Activated T-helper 2 cell treated with anti-CD3 and anti-CD28 coated beads, Interferon-gamma antibody, Interleukin-2, Interleukin-4, amounts not matched to agents 10 μg/mL and 5 μg/mL and 100 μg/mL, durations not matched to agents 14 hours and 24 hours and 36 hours (primary cell): ENCODE data around the gene ZNF775. TPM values are rescaled to one million over a fixed set of nuclear protein-coding genes. Genes with fewer than 3 reads are reported as not detected.

Experiments used
- DNase-seq: peaks from one replicate; pipeline ENCODE4 v3.0.0; 2021; ENCODE audit warnings: low spot score
- H3K27ac Mint-ChIP-seq: one replicate; pipeline ENCODE4 v1.8.0; 2021; ENCODE audit warnings: mixed read lengths
- H3K27me3 Mint-ChIP-seq: one replicate; pipeline ENCODE4 v1.8.0; 2021; ENCODE audit warnings: low read depth, mixed read lengths
- H3K36me3 Mint-ChIP-seq: one replicate; pipeline ENCODE4 v1.8.0; 2021; ENCODE audit warnings: low read depth, mixed read lengths
- H3K4me1 Mint-ChIP-seq: one replicate; pipeline ENCODE4 v1.8.0; 2021; ENCODE audit warnings: low read depth, mixed read lengths
- H3K4me3 Mint-ChIP-seq: one replicate; pipeline ENCODE4 v1.8.0; 2021; ENCODE audit warnings: low read depth, mild to moderate bottlenecking, moderate library complexity, mixed read lengths
- H3K9me3 Mint-ChIP-seq: one replicate; pipeline ENCODE4 v1.8.0; 2021; ENCODE audit warnings: mixed read lengths
- intact Hi-C: fragments of 100-400 bp; cut with micrococcal nuclease; formaldehyde crosslinking; loops from one replicate; pipeline ENCODE4 v1.15.1; 2023
- total RNA-seq: library from RNA; stranded (reverse); gene quantifications from 2 replicates; pipeline ENCODE4 v1.2.3, GENCODE V29; 2022

Gene ZNF775
- total RNA-seq, 1 donor from 2014 or later: 4.5 TPM

GRCh38 chr7:150428671-150429451, 49.7 kb downstream of the ZNF775 start:
- no peak for DNase-seq
- peaks cover 28% of the 10 kb centered on the region for H3K4me1 Mint-ChIP-seq
- H3K36me3 Mint-ChIP-seq: no peaks in the 10 kb centered on the region
- H3K27ac Mint-ChIP-seq: no peak overlapping the region
- no peaks in the 10 kb centered on the region for H3K9me3 Mint-ChIP-seq
- intact Hi-C loops: no loop called here
- H3K27me3 Mint-ChIP-seq: peaks cover 2% of the 10 kb centered on the region
- H3K4me3 Mint-ChIP-seq: no peak overlapping the region

GRCh38 chr7:150429699-150430098, 50.6 kb downstream of the ZNF775 start:
- Mint-ChIP-seq H3K4me1 (peaks cover 32% of the 10 kb centered on the region), H3K27me3 (peaks cover 2% of the 10 kb centered on the region), H3K4me3 (no peak overlapping the region), H3K27ac (no peak overlapping the region), H3K36me3 (no peaks in the 10 kb centered on the region), H3K9me3 (no peaks in the 10 kb centered on the region)
- no peak for DNase-seq
- intact Hi-C loops: no loop called here

- intact Hi-C loops: no loop called here
- Mint-ChIP-seq H3K36me3 (no peaks in the 10 kb centered on the region), H3K9me3 (no peaks in the 10 kb centered on the region), H3K4me3 (no peak overlapping the region), H3K27me3 (peaks cover 2% of the 10 kb centered on the region), H3K27ac (peak overlapping the region; percentile 16), H3K4me1 (peaks cover 37% of the 10 kb centered on the region)
- no peak for DNase-seq
Observed at GRCh38 chr7:150430465-150431085, 51.4 kb downstream of the ZNF775 start.

- Mint-ChIP-seq H3K9me3 (no peaks in the 10 kb centered on the region), H3K36me3 (no peaks in the 10 kb centered on the region), H3K27me3 (peaks cover 2% of the 10 kb centered on the region), H3K4me1 (peaks cover 42% of the 10 kb centered on the region), H3K4me3 (no peak overlapping the region), H3K27ac (no peak overlapping the region)
- intact Hi-C loops: no loop called here
- no peak for DNase-seq
Observed at GRCh38 chr7:150431839-150432658, 52.9 kb downstream of the ZNF775 start.

- H3K9me3 Mint-ChIP-seq: no peaks in the 10 kb centered on the region
- DNase-seq: no peak
- H3K4me1 Mint-ChIP-seq: peaks cover 42% of the 10 kb centered on the region
- no peaks in the 10 kb centered on the region for H3K36me3 Mint-ChIP-seq
- peaks cover 2% of the 10 kb centered on the region for H3K27me3 Mint-ChIP-seq
- intact Hi-C loops: no loop called here
- H3K4me3 Mint-ChIP-seq: peak overlapping the region; percentile 65
- H3K27ac Mint-ChIP-seq: peak overlapping the region; percentile 82
Observed at GRCh38 chr7:150432915-150433892, 54.1 kb downstream of the ZNF775 start.

GRCh38 chr7:150434240-150434639, 55.1 kb downstream of the ZNF775 start:
- H3K4me3 Mint-ChIP-seq: no peak overlapping the region
- intact Hi-C loops: no loop called here

GRCh38 chr7:150435047-150435389, 55.9 kb downstream of the ZNF775 start:
- H3K27ac Mint-ChIP-seq: no peak overlapping the region
- H3K4me3 Mint-ChIP-seq: no peak overlapping the region
- H3K9me3 Mint-ChIP-seq: no peaks in the 10 kb centered on the region
- no peaks in the 10 kb centered on the region for H3K36me3 Mint-ChIP-seq
- H3K4me1 Mint-ChIP-seq: peaks cover 50% of the 10 kb centered on the region
- intact Hi-C loops: no loop called here
- peaks cover 2% of the 10 kb centered on the region for H3K27me3 Mint-ChIP-seq
- no peak for DNase-seq

More at GRCh38 chr7:150434240-150434639, 55.1 kb downstream of the ZNF775 start:
- Mint-ChIP-seq H3K9me3 (no peaks in the 10 kb centered on the region), H3K27ac (no peak overlapping the region), H3K27me3 (peaks cover 2% of the 10 kb centered on the region), H3K36me3 (no peaks in the 10 kb centered on the region), H3K4me1 (peaks cover 47% of the 10 kb centered on the region)
- DNase-seq: no peak

GRCh38 chr7:150435390-150436073, 56.4 kb downstream of the ZNF775 start:
- Mint-ChIP-seq H3K36me3 (no peaks in the 10 kb centered on the region), H3K27me3 (peaks cover 2% of the 10 kb centered on the region), H3K4me3 (no peak overlapping the region), H3K9me3 (no peaks in the 10 kb centered on the region), H3K4me1 (peaks cover 54% of the 10 kb centered on the region), H3K27ac (no peak overlapping the region)
- DNase-seq: no peak
- intact Hi-C loops: no loop called here

- H3K36me3 Mint-ChIP-seq: peaks cover 13% of the 10 kb centered on the region
- no peaks in the 10 kb centered on the region for H3K27me3 Mint-ChIP-seq
- peaks cover 32% of the 10 kb centered on the region for H3K4me1 Mint-ChIP-seq
- peak overlapping the region; percentile 23 for H3K27ac Mint-ChIP-seq
- intact Hi-C loops: loop anchor here (1.0 kb wide), 1 partner anchor 10 kb away; the partner anchor contains the start of gene GIMAP8
- peaks cover 14% of the 10 kb centered on the region for H3K9me3 Mint-ChIP-seq
- H3K4me3 Mint-ChIP-seq: no peak overlapping the region
- DNase-seq: no peak
Observed at GRCh38 chr7:150439967-150440366, 60.8 kb downstream of the ZNF775 start.

GRCh38 chr7:150441524-150441923, 62.4 kb downstream of the ZNF775 start:
- Mint-ChIP-seq H3K4me3 (no peak overlapping the region), H3K27me3 (no peaks in the 10 kb centered on the region), H3K4me1 (peaks cover 26% of the 10 kb centered on the region), H3K36me3 (peaks cover 13% of the 10 kb centered on the region), H3K9me3 (peaks cover 14% of the 10 kb centered on the region), H3K27ac (no peak overlapping the region)
- intact Hi-C loops: no loop called here
- no peak for DNase-seq

GRCh38 chr7:150442811-150443210, 63.7 kb downstream of the ZNF775 start:
- intact Hi-C loops: no loop called here
- Mint-ChIP-seq H3K27ac (no peak overlapping the region), H3K36me3 (peaks cover 13% of the 10 kb centered on the region), H3K9me3 (peaks cover 14% of the 10 kb centered on the region), H3K4me1 (peaks cover 32% of the 10 kb centered on the region), H3K4me3 (no peak overlapping the region), H3K27me3 (no peaks in the 10 kb centered on the region)
- DNase-seq: no peak
